Osteoblast (primary cell): ENCODE measurements around the gene MZB1. TPM values are rescaled to one million over a fixed set of nuclear protein-coding genes. Genes with fewer than 3 reads are reported as not detected.
A peak's percentile ranks its signal among the peaks of the same experiment; 100 is the strongest.

Source experiments
- DNase-seq: peaks from one replicate; pipeline ENCODE4 v3.0.0; 2011; ENCODE audit warnings: low spot score, mixed read lengths; ENCODE audit not compliant: insufficient read length; ENCODE audit errors: missing footprints
- H2AFZ ChIP-seq: 2 replicates; pipeline ENCODE4 v1.6.0; 2011; ENCODE audit warnings: mild to moderate bottlenecking, low read length
- H3K27ac ChIP-seq: 2 replicates; pipeline ENCODE4 v1.5.1; 2011; ENCODE audit warnings: mild to moderate bottlenecking, low read depth, low read length, moderate library complexity
- H3K27me3 ChIP-seq: 2 replicates; pipeline ENCODE4 v1.6.0; 2012; ENCODE audit warnings: mild to moderate bottlenecking, control low read depth, inconsistent platforms, low read length, moderate library complexity; ENCODE audit not compliant: insufficient read depth
- H3K36me3 ChIP-seq: 2 replicates; pipeline ENCODE4 v1.5.1; 2011; ENCODE audit warnings: mild to moderate bottlenecking, low read length, control low read depth, moderate library complexity; ENCODE audit not compliant: insufficient read depth
- H3K4me1 ChIP-seq: 2 replicates; pipeline ENCODE4 v1.5.1; 2011; ENCODE audit warnings: mild to moderate bottlenecking, low read length, control low read depth, moderate library complexity; ENCODE audit not compliant: insufficient read depth
- H3K4me2 ChIP-seq: 2 replicates; pipeline ENCODE4 v1.6.0; 2011; ENCODE audit warnings: mild to moderate bottlenecking, low read length; ENCODE audit not compliant: insufficient read depth
- H3K4me3 ChIP-seq: fragments of 200-600 bp; sonication (generic); 3 replicates; pipeline ENCODE4 v1.5.1; 2012; ENCODE audit warnings: mild to moderate bottlenecking, low read length, inconsistent platforms; ENCODE audit not compliant: insufficient read depth
- H3K79me2 ChIP-seq: 2 replicates; pipeline ENCODE4 v1.6.0; 2012; ENCODE audit warnings: mild to moderate bottlenecking, low read length, control low read depth, inconsistent platforms; ENCODE audit not compliant: insufficient read depth
- H3K9me3 ChIP-seq: 2 replicates; pipeline ENCODE4 v1.5.1; 2011; ENCODE audit warnings: low read depth, low read length, control low read depth
- H4K20me1 ChIP-seq: 2 replicates; pipeline ENCODE4 v1.6.0; 2012; ENCODE audit warnings: mild to moderate bottlenecking, low read length, control low read depth; ENCODE audit not compliant: insufficient read depth
- total RNA-seq: library from RNA; depleted of rRNA; stranded (reverse); fragments of >200 nt; gene quantifications from 2 replicates; pipeline ENCODE4 v1.2.3, GENCODE V29; 2012
- TF ChIP-seq, protein P1 (sequence below): IDR thresholded peaks from 2 replicates; pipeline ENCODE4 v1.5.1; 2011; ENCODE audit warnings: mild to moderate bottlenecking, low read depth, low read length, moderate library complexity; ENCODE audit errors: extremely low read depth

Gene MZB1
- total RNA-seq, 1 donor = not detected

DNA sequence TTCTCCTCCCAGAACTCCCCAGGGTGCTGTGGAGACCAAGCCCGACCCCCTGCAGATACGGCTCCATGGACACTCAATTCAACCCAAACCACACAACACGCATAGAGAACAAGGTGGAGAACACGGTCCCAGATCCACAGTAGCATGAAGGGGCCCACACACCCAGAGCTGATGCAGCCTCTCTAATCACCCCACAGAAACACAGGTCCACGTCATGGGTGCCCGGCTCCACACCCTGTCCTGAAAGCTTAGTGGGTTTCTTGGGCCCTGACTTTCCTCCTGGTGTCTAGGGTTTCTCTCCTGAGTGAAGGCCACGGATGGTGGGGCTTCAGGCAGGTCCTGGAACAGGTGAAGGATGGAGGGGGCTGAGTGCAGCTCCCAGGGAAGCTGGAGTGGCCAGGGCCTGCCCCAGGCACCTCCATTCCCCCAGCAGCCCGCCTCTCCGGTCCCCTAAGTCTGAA lies 5.1 kb downstream of the MZB1 start:
- TF ChIP-seq, protein P1, sequence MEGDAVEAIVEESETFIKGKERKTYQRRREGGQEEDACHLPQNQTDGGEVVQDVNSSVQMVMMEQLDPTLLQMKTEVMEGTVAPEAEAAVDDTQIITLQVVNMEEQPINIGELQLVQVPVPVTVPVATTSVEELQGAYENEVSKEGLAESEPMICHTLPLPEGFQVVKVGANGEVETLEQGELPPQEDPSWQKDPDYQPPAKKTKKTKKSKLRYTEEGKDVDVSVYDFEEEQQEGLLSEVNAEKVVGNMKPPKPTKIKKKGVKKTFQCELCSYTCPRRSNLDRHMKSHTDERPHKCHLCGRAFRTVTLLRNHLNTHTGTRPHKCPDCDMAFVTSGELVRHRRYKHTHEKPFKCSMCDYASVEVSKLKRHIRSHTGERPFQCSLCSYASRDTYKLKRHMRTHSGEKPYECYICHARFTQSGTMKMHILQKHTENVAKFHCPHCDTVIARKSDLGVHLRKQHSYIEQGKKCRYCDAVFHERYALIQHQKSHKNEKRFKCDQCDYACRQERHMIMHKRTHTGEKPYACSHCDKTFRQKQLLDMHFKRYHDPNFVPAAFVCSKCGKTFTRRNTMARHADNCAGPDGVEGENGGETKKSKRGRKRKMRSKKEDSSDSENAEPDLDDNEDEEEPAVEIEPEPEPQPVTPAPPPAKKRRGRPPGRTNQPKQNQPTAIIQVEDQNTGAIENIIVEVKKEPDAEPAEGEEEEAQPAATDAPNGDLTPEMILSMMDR = no peak
- H2AFZ ChIP-seq = peak overlapping the region; percentile 73

DNA sequence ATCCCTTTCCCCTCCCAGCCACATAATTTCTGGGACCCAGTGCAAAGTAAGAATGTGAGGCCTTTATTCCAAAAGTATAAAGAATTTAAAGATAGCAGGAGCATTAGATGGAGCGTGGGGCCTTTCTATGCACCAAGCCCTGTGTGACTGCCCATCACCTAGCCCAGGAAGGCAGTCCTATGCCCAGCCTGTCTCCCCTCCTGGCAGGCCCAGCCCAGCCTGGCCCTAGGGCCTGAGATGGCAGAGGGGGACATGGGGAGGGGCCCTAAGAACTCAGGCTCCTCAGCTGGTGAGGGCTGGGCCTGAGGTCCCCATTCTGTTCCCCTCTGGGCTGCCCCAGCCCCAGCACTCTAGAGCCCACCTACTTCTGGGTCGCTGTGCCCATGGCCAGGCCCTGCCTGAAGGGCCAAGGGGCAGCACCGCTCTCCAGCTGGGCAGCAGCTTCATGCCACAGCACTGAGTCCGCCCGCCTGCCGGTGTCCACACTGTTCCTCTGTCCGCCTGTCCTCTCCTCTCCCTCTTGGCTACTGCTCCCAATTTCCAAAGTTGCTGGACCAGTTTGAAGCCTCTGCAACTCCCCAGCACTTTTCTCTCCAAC lies 5.6 kb downstream of the MZB1 start:
- TF ChIP-seq, protein P1 = no peak
- Histone ChIP-seq H3K79me2 (no peaks in the 10 kb centered on the region), H3K9me3 (no peaks in the 10 kb centered on the region), H3K27me3 (no peaks in the 10 kb centered on the region), H3K27ac (no peak overlapping the region), H3K36me3 (no peaks in the 10 kb centered on the region), H3K4me2 (no peak overlapping the region), H3K4me1 (peaks cover 4% of the 10 kb centered on the region), H2AFZ (no peak overlapping the region), H4K20me1 (no peaks in the 10 kb centered on the region), H3K4me3 (no peak overlapping the region)
- peak; percentile 72 for DNase-seq

More for the DNA sequence above, 5.1 kb downstream of the MZB1 start:
- H3K36me3 ChIP-seq = no peaks in the 10 kb centered on the region
- peak; percentile 69 for DNase-seq
- no peaks in the 10 kb centered on the region for H3K79me2 ChIP-seq
- peaks cover 4% of the 10 kb centered on the region for H3K4me1 ChIP-seq
- H4K20me1 ChIP-seq = no peaks in the 10 kb centered on the region
- no peaks in the 10 kb centered on the region for H3K9me3 ChIP-seq
- H3K4me2 ChIP-seq = peak overlapping the region; percentile 78
- H3K4me3 ChIP-seq = no peak overlapping the region
- H3K27me3 ChIP-seq = no peaks in the 10 kb centered on the region
- H3K27ac ChIP-seq = peak overlapping the region; percentile 24

DNA sequence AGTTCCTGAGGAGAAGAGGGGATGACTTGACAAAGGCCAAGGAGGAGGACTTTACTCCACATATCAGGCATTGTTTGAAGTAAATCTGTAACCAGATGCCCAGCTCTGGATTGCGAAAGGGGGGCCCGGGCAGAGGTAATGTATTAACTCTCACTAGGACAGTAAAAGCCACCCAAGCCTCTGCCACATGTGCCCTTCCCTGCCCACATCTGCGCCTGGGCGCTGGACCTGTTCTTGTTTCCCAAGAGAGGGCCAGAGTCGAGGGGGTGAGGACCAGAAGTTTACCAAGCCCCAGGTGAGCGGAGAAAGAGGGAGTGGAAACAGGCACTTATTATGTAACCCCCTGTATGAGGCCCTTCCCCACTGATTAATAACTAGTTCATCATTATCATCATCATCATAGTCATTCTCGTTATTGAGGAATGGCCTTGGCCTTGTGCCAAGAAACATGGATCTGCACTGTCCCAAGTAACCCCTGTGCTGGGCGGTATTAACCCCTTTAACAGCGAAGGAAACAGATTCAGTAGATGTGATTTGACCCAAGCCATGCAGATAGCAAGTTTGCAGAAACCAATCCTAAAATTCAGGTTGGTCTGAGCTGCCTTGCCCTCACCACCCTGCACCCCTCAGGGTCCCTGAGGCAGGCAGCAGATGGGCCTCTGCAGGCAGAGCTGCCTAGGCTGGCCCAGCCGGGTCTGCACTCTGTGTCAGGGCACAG lies 6.3 kb downstream of the MZB1 start, which contains the start of gene SLC23A1:
Gene SLC23A1, minus strand, starts transcription at position 23 of the 718 bp plus-strand sequence. CDS start 44 bp downstream, outside the sequence.
- Histone ChIP-seq H3K9me3 (no peaks in the 10 kb centered on the region), H4K20me1 (no peaks in the 10 kb centered on the region)

More for the DNA sequence above, 6.3 kb downstream of the MZB1 start, which contains the start of gene SLC23A1:
- Histone ChIP-seq H3K4me2 (no peak within 1 kb of the TSS), H3K27me3 (no peaks in the 10 kb centered on the region), H3K36me3 (no peaks in the 10 kb centered on the region), H3K27ac (no peak within 1 kb of the TSS), H3K4me3 (no peak within 1 kb of the TSS), H3K79me2 (no peaks in the 10 kb centered on the region), H3K4me1 (peaks cover 4% of the 10 kb centered on the region), H2AFZ (no peak within 1 kb of the TSS)
- peak; percentile 76 for DNase-seq
- TF ChIP-seq, protein P1 = no peak
